Endothelial cell of hepatic sinusoid (primary cell): ENCODE measurements around the gene IL3RA.
"Not testable (repeated sequence)": the region's sequence is repeated elsewhere in the genome, so short reads cannot be mapped to it uniquely, and the experiment has no call there.

Experiments used
- in situ Hi-C: cut with HindIII; loops from 2 replicates; pipeline ENCODE4 v1.10.0; 2017; ENCODE audit warnings: low sequenced_read_pairs

IL3RA gene

GRCh38 chrX:1421433-1422134, 85.0 kb downstream of the IL3RA start:
- in situ Hi-C loops, result no loop called here

- in situ Hi-C loops, result no loop called here
These were observed 85.5 kb downstream of the IL3RA start for GRCh38 chrX:1422135-1422465.

- in situ Hi-C loops, result no loop called here
These were observed 86.6 kb downstream of the IL3RA start for GRCh38 chrX:1423215-1423614.

GRCh38 chrX:1424147-1424851, 87.7 kb downstream of the IL3RA start:
- in situ Hi-C loops, result no loop called here

GRCh38 chrX:1425381-1425780, 88.8 kb downstream of the IL3RA start:
- in situ Hi-C loops, result no loop called here

GRCh38 chrX:1426321-1426720, 89.7 kb downstream of the IL3RA start:
- in situ Hi-C loops, result not testable (repeated sequence)

GRCh38 chrX:1427756-1428155, 91.2 kb downstream of the IL3RA start:
- in situ Hi-C loops, result no loop called here

GRCh38 chrX:1430451-1430850, 93.9 kb downstream of the IL3RA start:
- in situ Hi-C loops, result no loop called here
